B cell (primary cell): ENCODE measurements around the gene DAB2IP.

Experiments used
- EZH2 ChIP-seq: IDR thresholded peaks from 2 replicates; pipeline ENCODE4 v1.6.1; 2012; ENCODE audit warnings: borderline replicate concordance, low read depth, mild to moderate bottlenecking, moderate library complexity, low read length; ENCODE audit not compliant: insufficient read depth, poor library complexity, severe bottlenecking
- TF ChIP-seq, protein P1 (sequence below): fragments of 200-600 bp; IDR thresholded peaks from one replicate; pipeline ENCODE4 v1.8.0; 2022; ENCODE audit warnings: antibody characterized with exemption, mild to moderate bottlenecking

DNA sequence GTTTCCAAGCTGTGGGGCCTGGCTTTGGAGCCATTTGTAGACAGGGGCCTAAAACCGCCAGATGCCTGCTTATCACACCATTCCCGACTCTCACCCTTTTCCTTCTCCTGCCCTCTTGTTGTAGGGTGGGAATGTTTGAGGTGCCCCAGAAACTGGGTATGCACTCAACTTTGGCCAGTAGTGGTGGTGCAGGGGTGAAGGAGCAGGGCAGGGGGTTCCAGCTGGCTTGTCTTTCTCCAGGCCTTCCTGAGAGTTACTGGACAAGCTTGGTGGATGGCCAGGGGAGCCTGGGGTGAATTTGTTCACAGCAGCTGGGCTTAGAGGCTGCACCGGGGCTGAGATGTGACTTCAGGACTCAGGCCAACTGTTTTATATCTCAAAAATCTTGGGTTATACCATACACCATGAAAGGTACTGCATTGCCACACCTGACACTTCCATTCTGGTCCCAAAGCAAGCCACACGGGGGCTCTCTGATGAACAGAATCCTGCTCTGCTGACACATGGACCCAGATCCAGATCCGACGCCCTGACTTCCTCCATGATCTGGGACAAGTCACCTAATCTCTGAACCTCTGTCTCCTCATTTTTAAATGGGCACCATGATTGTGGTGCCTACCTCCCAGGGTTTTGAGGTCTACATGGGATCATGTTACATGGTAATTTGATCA lies 62.1 kb downstream of the DAB2IP start:
- no peak for TF ChIP-seq EZH2
- TF ChIP-seq, protein P1, sequence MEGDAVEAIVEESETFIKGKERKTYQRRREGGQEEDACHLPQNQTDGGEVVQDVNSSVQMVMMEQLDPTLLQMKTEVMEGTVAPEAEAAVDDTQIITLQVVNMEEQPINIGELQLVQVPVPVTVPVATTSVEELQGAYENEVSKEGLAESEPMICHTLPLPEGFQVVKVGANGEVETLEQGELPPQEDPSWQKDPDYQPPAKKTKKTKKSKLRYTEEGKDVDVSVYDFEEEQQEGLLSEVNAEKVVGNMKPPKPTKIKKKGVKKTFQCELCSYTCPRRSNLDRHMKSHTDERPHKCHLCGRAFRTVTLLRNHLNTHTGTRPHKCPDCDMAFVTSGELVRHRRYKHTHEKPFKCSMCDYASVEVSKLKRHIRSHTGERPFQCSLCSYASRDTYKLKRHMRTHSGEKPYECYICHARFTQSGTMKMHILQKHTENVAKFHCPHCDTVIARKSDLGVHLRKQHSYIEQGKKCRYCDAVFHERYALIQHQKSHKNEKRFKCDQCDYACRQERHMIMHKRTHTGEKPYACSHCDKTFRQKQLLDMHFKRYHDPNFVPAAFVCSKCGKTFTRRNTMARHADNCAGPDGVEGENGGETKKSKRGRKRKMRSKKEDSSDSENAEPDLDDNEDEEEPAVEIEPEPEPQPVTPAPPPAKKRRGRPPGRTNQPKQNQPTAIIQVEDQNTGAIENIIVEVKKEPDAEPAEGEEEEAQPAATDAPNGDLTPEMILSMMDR: no peak
